ENCODE measurements around the gene ANO6. TPM values are rescaled to one million over a fixed set of nuclear protein-coding genes. Genes with fewer than 3 reads are reported as not detected.
"Not testable (repeated sequence)": the region's sequence is repeated elsewhere in the genome, so short reads cannot be mapped to it uniquely, and the experiment has no call there.

The ANO6 gene, protein sequence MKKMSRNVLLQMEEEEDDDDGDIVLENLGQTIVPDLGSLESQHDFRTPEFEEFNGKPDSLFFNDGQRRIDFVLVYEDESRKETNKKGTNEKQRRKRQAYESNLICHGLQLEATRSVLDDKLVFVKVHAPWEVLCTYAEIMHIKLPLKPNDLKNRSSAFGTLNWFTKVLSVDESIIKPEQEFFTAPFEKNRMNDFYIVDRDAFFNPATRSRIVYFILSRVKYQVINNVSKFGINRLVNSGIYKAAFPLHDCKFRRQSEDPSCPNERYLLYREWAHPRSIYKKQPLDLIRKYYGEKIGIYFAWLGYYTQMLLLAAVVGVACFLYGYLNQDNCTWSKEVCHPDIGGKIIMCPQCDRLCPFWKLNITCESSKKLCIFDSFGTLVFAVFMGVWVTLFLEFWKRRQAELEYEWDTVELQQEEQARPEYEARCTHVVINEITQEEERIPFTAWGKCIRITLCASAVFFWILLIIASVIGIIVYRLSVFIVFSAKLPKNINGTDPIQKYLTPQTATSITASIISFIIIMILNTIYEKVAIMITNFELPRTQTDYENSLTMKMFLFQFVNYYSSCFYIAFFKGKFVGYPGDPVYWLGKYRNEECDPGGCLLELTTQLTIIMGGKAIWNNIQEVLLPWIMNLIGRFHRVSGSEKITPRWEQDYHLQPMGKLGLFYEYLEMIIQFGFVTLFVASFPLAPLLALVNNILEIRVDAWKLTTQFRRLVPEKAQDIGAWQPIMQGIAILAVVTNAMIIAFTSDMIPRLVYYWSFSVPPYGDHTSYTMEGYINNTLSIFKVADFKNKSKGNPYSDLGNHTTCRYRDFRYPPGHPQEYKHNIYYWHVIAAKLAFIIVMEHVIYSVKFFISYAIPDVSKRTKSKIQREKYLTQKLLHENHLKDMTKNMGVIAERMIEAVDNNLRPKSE
- 10 to 100 TPM; 35.2 to 55.1 TPM for total RNA-seq

DNA sequence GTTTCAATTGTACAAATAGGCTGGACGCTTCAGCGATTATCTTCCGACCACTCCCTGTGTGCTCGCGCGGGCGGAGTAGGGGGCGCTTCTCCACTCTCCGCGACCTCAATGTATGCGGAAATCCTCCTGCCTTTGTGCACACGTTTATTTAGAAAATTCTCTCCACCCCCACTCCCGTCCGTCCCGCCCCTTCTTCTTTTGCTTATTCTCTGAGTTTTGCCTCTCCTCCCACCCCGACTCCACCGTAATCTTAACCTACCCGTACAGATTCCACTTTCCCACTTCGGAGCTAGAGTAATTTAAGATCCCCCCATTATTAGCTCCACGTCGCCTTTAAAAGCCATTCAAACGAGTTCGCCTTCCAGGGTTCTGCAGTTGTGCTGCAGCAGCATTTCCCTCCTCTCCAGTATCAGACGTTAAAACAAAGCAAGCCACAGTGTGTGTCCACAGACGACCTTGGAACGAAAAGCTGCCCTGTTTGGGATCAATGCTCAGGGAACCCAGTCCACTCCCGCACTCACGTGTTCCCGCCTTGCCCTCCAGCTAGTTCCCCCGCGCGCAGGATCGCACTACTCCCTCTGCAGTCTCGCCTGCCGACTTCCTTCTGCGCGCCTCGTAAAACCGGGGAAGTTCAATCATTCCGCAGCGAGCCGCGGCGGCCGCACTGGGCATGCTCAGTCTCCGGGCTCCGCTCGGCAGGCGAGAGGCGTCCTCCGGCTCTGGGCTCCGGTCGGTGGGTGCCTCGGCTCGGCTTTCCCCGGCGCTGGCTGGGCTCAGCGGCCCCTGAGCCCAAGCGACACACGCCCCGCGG lies at the start of gene ANO6:
ANO6 (plus strand) TSS at position 677 of the 811 bp plus-strand sequence. CDS start 227 bp downstream, outside the sequence.
- ATAC-seq: peak; percentile 85 to 92
- DNase-seq (ENCODE audit: low spot score): peak; percentile 85
- Mint-ChIP-seq H3K4me1 (ENCODE audit: low read depth in 2 of 2) (peaks cover 32 to 49% of the 10 kb centered on the region in 2 donors), H3K36me3 (no peaks in the 10 kb centered on the region), H3K9me3 (no peaks in the 10 kb centered on the region), H3K27me3 (no peaks in the 10 kb centered on the region), H3K27ac (peak within 1 kb of the TSS; percentile 85 to 90), H3K4me3 (peak within 1 kb of the TSS; percentile 99)

DNA sequence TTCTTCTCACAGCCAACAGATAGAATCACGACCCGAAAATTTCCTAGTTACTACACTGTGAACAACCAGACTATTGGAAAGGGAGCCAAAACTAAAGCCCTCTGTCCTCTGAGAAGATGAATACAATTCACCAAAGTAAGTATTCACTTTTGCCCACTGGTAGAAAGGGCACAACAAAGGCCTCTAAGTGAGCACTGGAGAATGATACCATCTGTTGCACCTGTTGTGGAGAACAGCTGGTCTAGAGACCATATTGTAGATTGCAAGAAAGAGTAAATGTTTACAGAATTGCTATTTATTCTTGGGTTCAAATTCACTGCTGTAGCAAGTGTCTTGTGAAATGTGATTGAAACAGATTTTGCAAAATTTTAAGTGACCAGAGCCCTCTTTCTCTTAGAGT lies 46.9 kb upstream of the ANO6 start:
- H3K36me3 Mint-ChIP-seq: peaks cover 5% of the 10 kb centered on the region
- peaks cover 2 to 3% of the 10 kb centered on the region in 2 donors for H3K27me3 Mint-ChIP-seq
- no peak for ATAC-seq
- no peak overlapping the region for H3K27ac Mint-ChIP-seq
- H3K4me1 Mint-ChIP-seq (ENCODE audit: low read depth in 2 of 2): peaks cover 0 to 4% of the 10 kb centered on the region in 2 donors
- no peaks in the 10 kb centered on the region for H3K9me3 Mint-ChIP-seq
- DNase-seq (ENCODE audit: low spot score): no peak
- no peak overlapping the region for H3K4me3 Mint-ChIP-seq

DNA sequence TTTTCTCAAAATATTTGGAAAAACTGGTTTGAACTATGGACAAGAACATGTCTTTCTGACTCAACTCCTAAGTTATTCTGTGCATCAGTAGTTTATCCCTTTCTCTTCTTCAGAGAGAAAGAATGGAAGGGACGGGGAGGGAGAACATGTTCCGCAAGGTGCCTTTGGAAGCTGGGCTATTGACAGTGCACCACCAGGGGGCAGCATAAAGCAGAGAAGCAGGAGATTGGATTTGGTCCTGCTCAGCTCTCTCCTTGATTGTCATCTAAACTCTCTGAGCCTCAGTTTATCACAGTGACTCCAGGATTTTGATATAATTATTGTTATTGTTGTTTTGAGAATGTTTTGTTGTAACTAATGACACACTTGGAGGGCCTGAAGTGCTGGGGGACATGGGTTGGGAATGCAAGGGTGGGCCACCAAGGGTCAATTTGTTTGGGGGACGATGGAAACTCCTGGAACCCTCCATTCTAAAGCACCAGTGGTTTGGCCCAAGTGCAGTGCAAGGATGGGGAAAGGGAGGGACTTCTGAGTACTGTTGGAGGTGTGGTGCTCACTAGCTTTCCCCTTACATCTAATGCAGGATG lies 45.3 kb upstream of the ANO6 start:
- peak; percentile 62 to 69 for ATAC-seq
- Mint-ChIP-seq H3K4me1 (ENCODE audit: low read depth in 2 of 2) (peaks cover 0 to 4% of the 10 kb centered on the region in 2 donors), H3K27me3 (no peaks in the 10 kb centered on the region), H3K36me3 (peaks cover 8% of the 10 kb centered on the region), H3K27ac (no peak overlapping the region), H3K4me3 (no peak overlapping the region), H3K9me3 (no peaks in the 10 kb centered on the region)
- DNase-seq (ENCODE audit: low spot score): peak; percentile 85

DNA sequence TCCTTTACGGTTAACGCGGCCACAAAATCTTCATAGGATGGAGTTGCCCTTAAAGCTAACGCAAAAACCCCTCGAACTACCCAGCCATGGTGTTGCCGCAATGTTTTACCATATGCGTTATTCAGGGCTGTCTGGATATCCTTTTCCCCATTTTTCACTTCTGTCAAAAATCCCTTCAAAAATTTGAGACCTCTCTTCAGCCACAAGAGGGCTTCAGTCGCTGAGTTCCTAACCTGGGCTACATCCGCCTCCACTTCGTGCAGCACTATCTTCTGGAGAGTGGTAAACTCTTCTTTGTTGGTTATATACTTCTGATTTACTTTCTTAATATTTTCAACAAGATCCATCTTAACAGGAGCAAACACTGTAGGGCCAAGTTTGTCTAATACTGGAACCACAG lies 42.6 kb upstream of the ANO6 start:
- not testable (repeated sequence) for ATAC-seq; H3K27ac Mint-ChIP-seq; DNase-seq (ENCODE audit: low spot score); H3K27me3 Mint-ChIP-seq; H3K4me3 Mint-ChIP-seq; H3K4me1 Mint-ChIP-seq (ENCODE audit: low read depth in 2 of 2)
- peaks cover 11% of the 10 kb centered on the region for H3K9me3 Mint-ChIP-seq
- peaks cover 32% of the 10 kb centered on the region for H3K36me3 Mint-ChIP-seq

DNA sequence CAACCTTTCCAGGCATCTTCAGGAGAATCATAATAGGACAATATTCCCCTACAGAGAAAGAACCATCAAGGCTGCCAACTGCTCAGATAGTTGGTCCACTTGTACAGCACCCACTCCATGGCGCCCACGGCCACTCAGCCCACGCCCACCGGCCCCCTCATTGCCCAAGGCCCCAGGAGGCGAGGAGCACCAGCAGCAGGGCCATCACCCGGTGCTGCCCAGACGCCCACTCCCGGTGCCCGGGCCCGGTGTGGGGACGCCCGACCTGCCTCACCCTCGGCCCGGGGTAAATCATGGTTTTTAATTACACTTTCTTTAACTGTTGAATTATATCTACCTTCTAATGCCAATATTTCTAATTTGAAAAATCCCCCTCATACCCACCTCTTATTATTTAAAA lies 41.3 kb upstream of the ANO6 start:
- Mint-ChIP-seq H3K36me3 (peaks cover 41% of the 10 kb centered on the region), H3K27me3 (no peaks in the 10 kb centered on the region), H3K9me3 (peaks cover 16% of the 10 kb centered on the region), H3K4me3 (no peak overlapping the region), H3K4me1 (ENCODE audit: low read depth in 2 of 2) (peaks cover 0 to 4% of the 10 kb centered on the region in 2 donors), H3K27ac (no peak overlapping the region)
- DNase-seq (ENCODE audit: low spot score) (no peak), ATAC-seq (no peak)

DNA sequence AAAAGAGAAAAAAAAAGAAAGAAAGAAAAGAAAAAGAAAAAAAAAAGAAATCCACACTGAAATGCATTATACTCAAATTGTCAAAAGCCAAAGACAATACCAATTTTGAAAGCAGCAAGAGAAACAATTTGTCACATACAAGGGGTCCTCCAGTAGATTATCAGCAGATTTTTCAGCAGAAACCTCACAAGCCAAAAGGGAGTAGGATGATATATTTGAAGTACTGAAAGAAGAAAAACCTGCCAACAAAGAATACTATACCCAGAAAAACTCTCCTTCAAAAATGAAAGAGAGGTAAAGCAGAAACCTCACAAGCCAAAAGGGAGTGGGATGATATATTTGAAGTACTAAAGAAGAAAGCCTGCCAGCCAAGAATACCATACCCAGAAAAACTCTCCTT lies 37.1 kb upstream of the ANO6 start:
- ATAC-seq: no peak
- no peak for DNase-seq (ENCODE audit: low spot score)
- H3K36me3 Mint-ChIP-seq: peaks cover 40% of the 10 kb centered on the region
- H3K4me1 Mint-ChIP-seq (ENCODE audit: low read depth in 2 of 2): no peaks in the 10 kb centered on the region
- no peaks in the 10 kb centered on the region for H3K27me3 Mint-ChIP-seq
- H3K9me3 Mint-ChIP-seq: peaks cover 16% of the 10 kb centered on the region
- no peak overlapping the region for H3K4me3 Mint-ChIP-seq
- no peak overlapping the region for H3K27ac Mint-ChIP-seq

DNA sequence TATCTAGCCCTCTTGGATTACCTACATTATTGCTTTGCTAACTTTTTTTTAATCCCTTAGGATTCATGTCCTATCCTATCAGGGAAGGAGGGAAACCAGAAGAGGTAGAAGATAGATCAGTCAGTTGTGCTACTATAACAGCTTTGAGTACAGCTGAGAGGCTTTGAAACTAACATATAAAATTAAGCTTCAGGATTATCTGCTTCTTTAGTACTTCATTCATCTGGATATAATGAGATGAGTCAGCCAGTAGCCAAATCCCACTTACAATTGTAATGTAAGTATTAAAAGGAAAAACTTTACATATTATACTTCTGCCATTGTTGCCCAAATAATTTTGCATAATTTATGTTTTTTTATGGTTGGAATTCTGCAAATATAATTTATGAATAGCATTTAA lies 33.4 kb upstream of the ANO6 start:
- Mint-ChIP-seq H3K36me3 (peaks cover 20% of the 10 kb centered on the region), H3K9me3 (peaks cover 12% of the 10 kb centered on the region), H3K4me3 (no peak overlapping the region), H3K27me3 (no peaks in the 10 kb centered on the region), H3K27ac (no peak overlapping the region), H3K4me1 (ENCODE audit: low read depth in 2 of 2) (no peaks in the 10 kb centered on the region)
- ATAC-seq (no peak), DNase-seq (ENCODE audit: low spot score) (no peak)

DNA sequence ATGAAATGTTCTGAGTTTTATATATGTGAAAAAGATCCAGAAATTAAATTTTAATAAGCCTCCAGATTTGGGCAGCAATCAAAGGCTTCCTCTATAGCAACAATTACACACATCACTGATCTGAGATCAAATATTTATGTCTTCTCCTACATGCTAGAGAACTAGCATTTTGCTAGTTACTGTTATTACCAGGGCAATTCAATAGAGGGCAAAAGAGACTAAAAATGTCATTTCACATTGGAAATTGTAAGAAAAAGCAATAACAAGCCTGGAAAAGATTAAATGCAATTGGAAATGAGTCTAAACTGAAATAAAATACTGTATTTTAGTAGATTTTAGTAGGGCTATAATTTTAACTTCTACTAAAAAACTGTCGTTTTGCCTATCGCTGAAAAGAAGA lies 32.6 kb upstream of the ANO6 start:
- H3K27me3 Mint-ChIP-seq: no peaks in the 10 kb centered on the region
- H3K9me3 Mint-ChIP-seq: peaks cover 5% of the 10 kb centered on the region
- no peak overlapping the region for H3K4me3 Mint-ChIP-seq
- H3K27ac Mint-ChIP-seq: no peak overlapping the region
- peaks cover 14% of the 10 kb centered on the region for H3K36me3 Mint-ChIP-seq
- H3K4me1 Mint-ChIP-seq (ENCODE audit: low read depth in 2 of 2): no peaks in the 10 kb centered on the region
- ATAC-seq (no peak), DNase-seq (ENCODE audit: low spot score) (no peak)

DNA sequence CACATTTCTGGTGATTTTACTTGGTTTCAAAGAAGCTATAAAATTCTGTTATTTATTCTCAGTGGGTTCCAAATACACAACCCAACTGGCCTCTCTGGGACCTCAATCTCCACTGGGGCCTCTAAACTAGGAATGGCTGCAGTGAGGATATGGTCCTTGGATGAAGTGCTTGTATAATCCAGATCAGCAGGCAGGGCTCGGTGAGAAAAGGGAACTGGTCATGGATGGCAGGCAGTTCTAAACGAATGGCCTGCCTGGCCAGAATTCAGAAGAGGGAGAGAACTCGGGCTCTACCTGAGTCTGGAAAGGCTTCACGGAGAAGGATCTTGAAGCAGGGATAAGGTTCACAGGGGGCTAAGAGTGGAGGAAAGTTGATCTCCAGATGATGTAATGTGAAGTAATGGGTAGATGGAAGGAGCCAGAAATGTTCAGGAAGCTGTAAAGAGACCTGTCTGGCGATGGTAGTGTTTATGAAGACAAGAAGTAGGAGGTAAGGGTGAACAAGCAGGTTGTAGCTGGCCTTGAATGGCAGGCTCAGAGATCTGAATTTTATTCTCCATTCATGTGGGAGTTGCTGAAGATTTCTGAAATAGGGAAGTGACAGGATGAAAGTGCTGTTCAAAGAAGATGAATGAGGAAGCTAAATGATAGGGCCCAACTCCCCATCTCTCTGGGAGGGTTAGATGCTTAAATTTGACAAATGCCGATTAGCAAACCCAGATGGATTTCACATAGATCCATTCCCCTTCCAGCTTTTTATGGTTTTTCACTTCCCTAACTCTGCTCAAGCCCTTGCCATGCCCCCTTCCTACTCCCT lies 31.5 kb upstream of the ANO6 start:
- Mint-ChIP-seq H3K27me3 (no peaks in the 10 kb centered on the region), H3K4me1 (ENCODE audit: low read depth in 2 of 2) (no peaks in the 10 kb centered on the region), H3K9me3 (no peaks in the 10 kb centered on the region), H3K27ac (no peak overlapping the region), H3K36me3 (peaks cover 5% of the 10 kb centered on the region), H3K4me3 (no peak overlapping the region)
- DNase-seq (ENCODE audit: low spot score): no peak
- no peak for ATAC-seq

DNA sequence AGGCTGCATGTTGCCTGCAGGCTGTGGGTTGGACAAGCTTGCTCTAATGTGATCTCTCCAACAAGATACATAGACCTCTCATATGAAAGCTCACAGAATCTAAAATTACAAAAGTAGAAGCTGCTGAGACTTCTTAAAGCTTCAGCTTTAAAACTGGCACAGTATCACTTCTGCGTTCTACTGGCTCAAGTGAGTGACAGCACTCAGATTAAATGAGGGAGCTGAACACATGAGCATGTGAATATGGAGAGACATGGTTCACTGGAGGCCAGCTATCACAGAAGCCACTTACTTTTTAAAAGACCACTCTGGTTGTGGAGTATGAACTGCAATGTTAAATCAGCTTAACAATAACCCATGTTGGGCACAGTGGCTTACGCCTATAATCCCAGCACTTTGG lies 29.1 kb upstream of the ANO6 start:
- DNase-seq (ENCODE audit: low spot score): no peak
- no peaks in the 10 kb centered on the region for H3K9me3 Mint-ChIP-seq
- H3K4me3 Mint-ChIP-seq: no peak overlapping the region
- H3K27ac Mint-ChIP-seq: no peak overlapping the region
- peaks cover 5% of the 10 kb centered on the region for H3K36me3 Mint-ChIP-seq
- H3K27me3 Mint-ChIP-seq: no peaks in the 10 kb centered on the region
- H3K4me1 Mint-ChIP-seq (ENCODE audit: low read depth in 2 of 2): peaks cover 0 to 4% of the 10 kb centered on the region in 2 donors
- no peak for ATAC-seq

DNA sequence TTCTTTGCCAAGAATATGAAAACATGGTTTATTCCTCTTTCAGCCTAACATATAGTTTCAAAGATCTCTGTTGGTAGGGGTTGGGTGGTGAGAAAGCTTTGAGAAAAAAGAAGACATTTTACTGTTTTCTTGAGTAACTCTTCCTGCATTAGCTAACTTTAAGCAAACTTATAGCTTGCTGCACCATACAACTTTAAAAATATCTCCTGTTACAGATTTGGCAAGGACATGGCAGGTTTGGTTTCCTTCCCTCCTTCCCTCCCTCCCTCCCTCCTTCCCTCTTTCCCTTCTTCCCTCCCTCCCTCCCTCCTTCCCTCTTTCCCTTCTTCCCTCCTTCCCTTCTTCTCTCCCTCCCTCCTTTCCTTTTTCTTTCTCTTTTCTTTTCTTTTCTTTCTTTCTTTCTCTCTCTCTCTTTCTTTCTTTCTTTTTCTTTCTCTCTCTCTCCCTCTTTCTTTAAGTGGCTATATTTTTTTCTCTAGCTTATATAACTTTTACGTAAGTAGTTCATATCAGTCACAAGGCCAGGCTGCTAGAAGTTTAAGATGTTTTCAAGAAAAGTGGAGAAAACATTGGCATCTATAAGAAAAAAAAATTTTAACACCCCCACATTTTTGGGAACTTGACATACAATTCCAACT lies 26.0 kb upstream of the ANO6 start:
- H3K36me3 Mint-ChIP-seq: peaks cover 5% of the 10 kb centered on the region
- no peak for DNase-seq (ENCODE audit: low spot score)
- no peaks in the 10 kb centered on the region for H3K27me3 Mint-ChIP-seq
- peak overlapping the region in 1 of 2 donors; percentile 18 for H3K27ac Mint-ChIP-seq
- no peak overlapping the region for H3K4me3 Mint-ChIP-seq
- H3K4me1 Mint-ChIP-seq (ENCODE audit: low read depth in 2 of 2): peaks cover 0 to 11% of the 10 kb centered on the region in 2 donors
- ATAC-seq: no peak
- no peaks in the 10 kb centered on the region for H3K9me3 Mint-ChIP-seq

DNA sequence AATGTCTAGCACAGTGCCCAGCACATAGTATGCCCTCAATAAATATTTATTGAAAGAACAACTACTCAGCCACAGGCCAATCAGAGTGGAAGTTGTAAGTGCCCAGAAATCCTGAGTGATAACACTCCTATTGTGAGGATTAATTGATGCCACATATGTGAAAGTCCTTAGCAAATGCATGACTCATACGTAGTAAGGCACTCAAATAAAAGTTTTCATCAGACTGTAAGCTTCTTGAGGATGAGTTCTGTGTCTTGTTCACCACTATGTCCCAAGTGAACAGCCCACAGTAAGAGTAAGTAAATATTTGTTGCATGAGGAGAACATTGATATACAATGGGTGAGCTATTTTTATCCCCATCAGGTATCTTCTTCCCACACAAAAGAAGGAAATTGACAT lies 24.7 kb upstream of the ANO6 start:
- DNase-seq (ENCODE audit: low spot score): no peak
- Mint-ChIP-seq H3K27me3 (no peaks in the 10 kb centered on the region), H3K4me1 (ENCODE audit: low read depth in 2 of 2) (peaks cover 0 to 11% of the 10 kb centered on the region in 2 donors), H3K36me3 (peaks cover 5% of the 10 kb centered on the region), H3K9me3 (no peaks in the 10 kb centered on the region), H3K27ac (no peak overlapping the region), H3K4me3 (no peak overlapping the region)
- no peak for ATAC-seq

Measured in natural killer cell treated with Interleukin-12 subunit alpha and Interleukin-12 subunit beta and Interleukin-15 and Interleukin-18, amount 100 ng/mL, for 72 hours (primary cell).